Peyer's patch (tissue), 4 donors: Measurements from ENCODE around the gene PXDC1. TPM values are rescaled to one million over a fixed set of nuclear protein-coding genes. Genes with fewer than 3 reads are reported as not detected.

ENCODE experiments used
- DNase-seq, 3 donors: peaks; one replicate each; pipeline ENCODE4 v3.0.0-alpha.2; 2017 to 2019
- H3K27ac ChIP-seq, 4 donors: fragments of 200-600 bp; sonication (generic); one replicate each; pipeline ENCODE4 v1.5.1; 2016 to 2019
- H3K27me3 ChIP-seq, 2 donors: fragments of 200-600 bp; sonication (generic); one replicate each; pipeline ENCODE4 v1.5.1; 2019
- H3K36me3 ChIP-seq, 3 donors: fragments of 200-600 bp; sonication (generic); one replicate each; pipeline ENCODE4 v1.5.1; 2016 to 2019
- H3K4me1 ChIP-seq, 4 donors: fragments of 200-600 bp; sonication (generic); one replicate each; pipeline ENCODE4 v1.5.1; 2016 to 2019
- H3K4me3 ChIP-seq, 4 donors: fragments of 200-600 bp; sonication (generic); 1 replicate in 3 of 4; 2 replicates in 1 of 4; pipeline ENCODE4 v1.5.1; 2016 to 2019; ENCODE audit warnings: mild to moderate bottlenecking in 1 of 4
- H3K9me3 ChIP-seq, 4 donors: fragments of 200-600 bp; sonication (generic); one replicate each; pipeline ENCODE4 v1.5.1; 2016 to 2019; ENCODE audit warnings: mild to moderate bottlenecking in 1 of 4
- POLR2A ChIP-seq, 2 donors: fragments of 450-650 bp; IDR thresholded peaks; one replicate each; pipeline ENCODE4 v1.5.1; 2017; ENCODE audit warnings: antibody characterized with exemption in 2 of 2, mild to moderate bottlenecking in 2 of 2, moderate library complexity in 2 of 2
- total RNA-seq, 4 donors: library from RNA; depleted of rRNA; stranded (reverse); fragments of >200 nt; gene quantifications; one replicate each; pipeline ENCODE4 v1.1.0, GENCODE V29; 2016
- TF ChIP-seq, protein P1 (sequence below), 6 experiments: fragments of 450-650 bp in 4 of 6; fragments of 200-600 bp in 2 of 6; sonication (generic) in 1 of 6; IDR thresholded peaks; one replicate each; pipeline ENCODE4 v1.5.1; 2017 to 2019; ENCODE audit warnings: antibody characterized with exemption in 6 of 6, mild to moderate bottlenecking in 3 of 6, moderate library complexity in 1 of 6

The PXDC1 gene
- total RNA-seq, 4 donors from 2014 or later: 35.5 to 69.4 (median 61.1) TPM

DNA sequence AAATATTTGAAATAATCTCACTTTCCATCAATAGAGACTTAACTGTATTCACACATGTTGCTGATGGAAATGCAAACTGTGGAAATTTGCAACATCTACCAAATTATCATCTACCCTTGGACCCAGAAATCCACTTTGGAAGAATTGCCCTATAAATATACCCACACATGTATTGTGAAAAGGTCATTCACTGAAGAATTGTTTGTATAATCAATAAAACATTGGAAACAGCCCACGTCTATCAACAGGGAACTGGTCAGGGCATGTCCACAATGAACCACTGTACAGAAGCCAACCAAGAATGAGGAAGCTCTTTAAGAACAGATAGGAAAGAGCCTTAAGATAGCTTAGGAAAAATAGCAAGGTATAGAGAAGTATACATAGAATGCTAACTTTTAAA, 36.2 kb downstream of the PXDC1 start:
- no peak for TF ChIP-seq POLR2A (IDR thresholded peaks at IDR 0.05)
- TF ChIP-seq, protein P1, sequence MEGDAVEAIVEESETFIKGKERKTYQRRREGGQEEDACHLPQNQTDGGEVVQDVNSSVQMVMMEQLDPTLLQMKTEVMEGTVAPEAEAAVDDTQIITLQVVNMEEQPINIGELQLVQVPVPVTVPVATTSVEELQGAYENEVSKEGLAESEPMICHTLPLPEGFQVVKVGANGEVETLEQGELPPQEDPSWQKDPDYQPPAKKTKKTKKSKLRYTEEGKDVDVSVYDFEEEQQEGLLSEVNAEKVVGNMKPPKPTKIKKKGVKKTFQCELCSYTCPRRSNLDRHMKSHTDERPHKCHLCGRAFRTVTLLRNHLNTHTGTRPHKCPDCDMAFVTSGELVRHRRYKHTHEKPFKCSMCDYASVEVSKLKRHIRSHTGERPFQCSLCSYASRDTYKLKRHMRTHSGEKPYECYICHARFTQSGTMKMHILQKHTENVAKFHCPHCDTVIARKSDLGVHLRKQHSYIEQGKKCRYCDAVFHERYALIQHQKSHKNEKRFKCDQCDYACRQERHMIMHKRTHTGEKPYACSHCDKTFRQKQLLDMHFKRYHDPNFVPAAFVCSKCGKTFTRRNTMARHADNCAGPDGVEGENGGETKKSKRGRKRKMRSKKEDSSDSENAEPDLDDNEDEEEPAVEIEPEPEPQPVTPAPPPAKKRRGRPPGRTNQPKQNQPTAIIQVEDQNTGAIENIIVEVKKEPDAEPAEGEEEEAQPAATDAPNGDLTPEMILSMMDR (IDR thresholded peaks at IDR 0.05): no peak
- Histone ChIP-seq H3K27ac (no peak overlapping the region), H3K27me3 (no peaks in the 10 kb centered on the region), H3K36me3 (no peaks in the 10 kb centered on the region), H3K9me3 (no peaks in the 10 kb centered on the region), H3K4me3 (no peak overlapping the region), H3K4me1 (no peaks in the 10 kb centered on the region)
- no peak for DNase-seq

DNA sequence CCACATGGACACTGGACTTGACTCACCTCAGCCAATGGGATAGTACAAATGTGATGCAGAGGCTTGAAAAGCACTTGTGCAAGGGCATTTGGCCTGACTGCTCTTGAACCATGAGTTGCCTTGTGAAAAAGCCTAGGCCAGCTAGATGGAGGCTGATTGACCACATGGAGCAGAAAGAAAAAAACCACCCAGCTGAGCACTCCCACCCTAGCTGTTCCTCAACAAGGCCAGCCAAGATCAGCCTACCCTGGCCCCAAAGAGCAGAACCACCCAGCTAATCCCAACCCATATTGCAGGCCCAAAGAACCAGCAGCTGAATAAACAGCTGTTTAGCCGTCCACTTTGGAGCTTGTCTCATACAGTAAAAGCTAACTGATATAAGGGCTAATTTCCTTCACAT, 36.7 kb downstream of the PXDC1 start:
- Histone ChIP-seq H3K9me3 (no peaks in the 10 kb centered on the region), H3K4me3 (no peak overlapping the region), H3K27me3 (no peaks in the 10 kb centered on the region), H3K36me3 (no peaks in the 10 kb centered on the region), H3K4me1 (no peaks in the 10 kb centered on the region), H3K27ac (no peak overlapping the region)
- TF ChIP-seq, protein P1 (IDR thresholded peaks at IDR 0.05): no peak
- no peak for TF ChIP-seq POLR2A (IDR thresholded peaks at IDR 0.05)
- no peak for DNase-seq

DNA sequence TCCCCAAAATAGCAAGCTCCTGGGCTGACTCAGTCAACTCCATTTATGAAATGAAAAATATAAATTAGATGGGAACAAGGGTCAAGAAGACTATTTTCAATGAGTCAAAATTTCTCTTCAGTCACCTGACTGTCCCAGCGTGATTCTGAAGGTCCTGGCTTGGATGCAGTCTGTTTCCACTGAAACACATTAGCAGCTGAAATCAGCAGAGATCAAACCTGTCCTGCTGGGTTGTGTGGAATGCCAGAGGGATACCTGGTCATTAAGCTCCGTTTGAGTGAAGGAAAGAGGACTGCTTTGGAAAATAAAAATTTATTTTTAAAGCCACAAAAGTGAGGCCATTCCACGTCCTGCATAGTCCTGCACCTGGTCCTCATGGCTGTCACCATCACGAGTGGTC, 37.4 kb downstream of the PXDC1 start:
- Histone ChIP-seq H3K4me1 (no peaks in the 10 kb centered on the region), H3K4me3 (no peak overlapping the region), H3K27ac (no peak overlapping the region), H3K36me3 (no peaks in the 10 kb centered on the region), H3K27me3 (no peaks in the 10 kb centered on the region), H3K9me3 (no peaks in the 10 kb centered on the region)
- TF ChIP-seq, protein P1 (IDR thresholded peaks at IDR 0.05): no peak
- no peak for TF ChIP-seq POLR2A (IDR thresholded peaks at IDR 0.05)
- DNase-seq: no peak

DNA sequence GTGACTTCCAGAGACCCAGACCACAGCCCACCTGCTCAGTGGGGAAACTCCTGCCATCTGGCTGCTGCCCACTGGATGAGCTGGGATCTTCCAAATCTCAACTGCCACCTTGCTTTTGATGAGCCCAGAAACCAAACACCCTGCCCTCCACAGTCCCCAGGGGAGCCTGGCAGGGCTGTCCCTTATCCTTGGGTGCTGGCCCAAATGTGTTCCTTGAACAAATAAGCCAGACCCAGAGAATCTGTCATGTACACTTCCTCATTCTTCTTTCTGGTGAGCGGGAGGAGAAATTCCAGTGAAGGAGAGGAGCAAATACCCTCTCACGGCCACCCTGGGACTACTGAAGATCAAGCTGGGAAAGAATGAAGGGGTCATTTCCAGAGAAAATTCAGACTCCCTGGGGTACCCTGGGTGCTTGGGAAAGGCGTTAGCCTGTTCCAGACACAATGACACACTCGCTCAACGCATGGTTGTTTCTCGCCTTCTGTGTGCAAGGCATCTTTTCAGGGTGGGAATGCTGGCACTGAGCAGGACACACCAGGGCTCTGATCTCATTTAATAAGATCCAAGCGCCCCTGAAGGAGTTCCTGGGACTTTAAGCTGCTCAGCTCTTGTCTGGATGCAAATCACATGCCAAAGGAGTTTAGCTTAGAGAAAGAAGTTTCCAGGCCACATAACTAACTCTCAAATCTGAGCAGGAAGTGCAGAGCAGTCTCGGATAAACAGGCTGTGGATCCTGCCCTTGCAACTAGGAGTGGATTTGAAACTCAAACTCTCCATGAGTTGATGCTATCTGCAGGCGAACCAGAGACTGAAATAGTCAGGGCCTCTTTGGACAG, 38.5 kb downstream of the PXDC1 start:
- H3K9me3 ChIP-seq: no peaks in the 10 kb centered on the region
- no peaks in the 10 kb centered on the region for H3K27me3 ChIP-seq
- no peaks in the 10 kb centered on the region for H3K4me1 ChIP-seq
- H3K4me3 ChIP-seq: no peak overlapping the region
- no peak for DNase-seq
- TF ChIP-seq POLR2A (IDR thresholded peaks at IDR 0.05): no peak
- TF ChIP-seq, protein P1 (IDR thresholded peaks at IDR 0.05): no peak
- no peaks in the 10 kb centered on the region for H3K36me3 ChIP-seq
- no peak overlapping the region for H3K27ac ChIP-seq

DNA sequence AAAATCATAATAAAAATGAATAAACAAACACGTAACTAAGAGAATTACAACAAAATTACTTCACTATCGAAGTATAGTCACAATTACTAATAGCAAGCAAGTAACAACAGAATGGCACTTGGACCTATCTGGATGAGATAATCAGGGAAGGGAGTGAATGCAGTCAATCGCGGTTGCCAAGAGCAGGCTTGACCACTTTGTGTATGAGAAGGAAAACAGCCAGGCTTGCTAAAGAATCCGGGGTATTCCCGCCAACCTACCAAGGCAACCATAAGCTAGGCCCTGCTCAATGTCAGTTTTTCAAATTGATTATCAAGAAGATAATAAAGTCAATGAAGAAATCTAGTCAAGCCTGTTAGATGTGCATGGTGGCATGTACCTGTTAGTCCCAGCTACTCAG, 39.7 kb downstream of the PXDC1 start:
- no peak overlapping the region for H3K4me3 ChIP-seq
- DNase-seq: no peak
- no peaks in the 10 kb centered on the region for H3K4me1 ChIP-seq
- H3K27me3 ChIP-seq: no peaks in the 10 kb centered on the region
- H3K9me3 ChIP-seq: no peaks in the 10 kb centered on the region
- H3K36me3 ChIP-seq: no peaks in the 10 kb centered on the region
- TF ChIP-seq, protein P1 (IDR thresholded peaks at IDR 0.05): no peak
- TF ChIP-seq POLR2A (IDR thresholded peaks at IDR 0.05): no peak
- H3K27ac ChIP-seq: no peak overlapping the region
